ENCODE measurements around the gene CDKAL1. TPM values are rescaled to one million over a fixed set of nuclear protein-coding genes. Genes with fewer than 3 reads are reported as not detected.
A peak's percentile ranks its signal among the peaks of the same experiment; 100 is the strongest.

CDKAL1 gene
- total and polyA plus RNA-seq, 9 of the 15 experiments (the other 6 are each of a cell fraction or from before 2014, with no cell fraction given): 11.2 to 36.3 (median 20.1) TPM

GRCh38 chr6:21110684-21111083 lies 576.4 kb downstream of the CDKAL1 start:
- WGBS (ENCODE audit: insufficient coverage, low coverage, missing lambda C conversion rate): 86% methylated on average over 5 of the region's 5 CpGs
- H3K27me3 ChIP-seq (ENCODE audit: control insufficient read depth in 2 of 2, insufficient read depth in 2 of 2, low read length in 2 of 2): no peaks in the 10 kb centered on the region
- intact Hi-C loops (cut with micrococcal nuclease): no loop called here
- H2AFZ ChIP-seq (ENCODE audit: low read depth, low read length): no peak overlapping the region
- H3K36me3 ChIP-seq (ENCODE audit: control insufficient read depth, insufficient read depth, low read length): no peaks in the 10 kb centered on the region
- ATAC-seq (no peak), FAIRE-seq (no peak), DNase-seq (ENCODE audit: extremely low read depth in 1 of 4, low spot score in 3 of 4) (no peak)
- no peak overlapping the region for H3K4me3 ChIP-seq
- no peak overlapping the region for H3K4me2 ChIP-seq (ENCODE audit: insufficient read depth, low read length)
- no peaks in the 10 kb centered on the region for H3K4me1 ChIP-seq (replicated peaks in 1 of 2; ENCODE audit: control insufficient read depth in 2 of 2, insufficient read depth in 2 of 2, low read length in 2 of 2)
- no peak overlapping the region for H3K27ac ChIP-seq (ENCODE audit: extremely low read depth, low read depth, low read length)
- no peak overlapping the region for H3K9ac ChIP-seq (ENCODE audit: insufficient read depth in 1 of 2, low read depth in 2 of 2, low read length in 2 of 2)
- no peaks in the 10 kb centered on the region for H3K9me3 ChIP-seq (replicated peaks; ENCODE audit: control insufficient read depth, insufficient read depth, low read depth, low read length)
- no TSS peak for BruUV-seq (replicated peaks)
- 0 out of 2 replicates have a peak, but pooled peaks cover 2% of the 10 kb centered on the region for H4K20me1 ChIP-seq (replicated peaks; ENCODE audit: control insufficient read depth, insufficient read depth, low read length)
- TF ChIP-seq ZNF121 (CRISPR knock-in tag; conservative IDR thresholded peaks at IDR 0.05): 0 out of 2 replicates have a peak, but pooled peaks have one; percentile 11
- no peak for TF ChIP-seq CBFA2T3 (IDR thresholded peaks at IDR 0.05)
- no peak for TF ChIP-seq RBM34 (IDR thresholded peaks at IDR 0.05; ENCODE audit: borderline replicate concordance, insufficient read depth, low read length)
- TF ChIP-seq BCL6 (CRISPR knock-in tag; IDR thresholded peaks at IDR 0.05): no peak
- in situ Hi-C loops (cut with MboI): no loop called here
- no peaks in the 10 kb centered on the region for H3K9me1 ChIP-seq (ENCODE audit: control insufficient read depth, insufficient read depth, low read length)
- ChIA-PET POLR2A (interaction anchor here (1.6 to 1.9 kb wide), 2 partner anchors 9 to 12 kb away, joined by 5 to 6 read pairs; no protein-coding TSS in a partner anchor), CTCF (ENCODE audit: low intra/inter-chr PET ratio) (no interaction called here)
- no peaks in the 10 kb centered on the region for H3K79me2 ChIP-seq (ENCODE audit: control insufficient read depth, insufficient read depth, low read length)

GRCh38 chr6:21111093-21111725 lies 577.0 kb downstream of the CDKAL1 start:
- Histone ChIP-seq H3K4me2 (ENCODE audit: insufficient read depth, low read length) (no peak overlapping the region), H3K9me1 (ENCODE audit: control insufficient read depth, insufficient read depth, low read length) (no peaks in the 10 kb centered on the region), H3K4me3 (no peak overlapping the region), H3K9ac (ENCODE audit: insufficient read depth in 1 of 2, low read depth in 2 of 2, low read length in 2 of 2) (no peak overlapping the region), H3K79me2 (ENCODE audit: control insufficient read depth, insufficient read depth, low read length) (no peaks in the 10 kb centered on the region), H3K36me3 (ENCODE audit: control insufficient read depth, insufficient read depth, low read length) (no peaks in the 10 kb centered on the region), H3K9me3 (replicated peaks; ENCODE audit: control insufficient read depth, insufficient read depth, low read depth, low read length) (no peaks in the 10 kb centered on the region), H3K4me1 (replicated peaks in 1 of 2; ENCODE audit: control insufficient read depth in 2 of 2, insufficient read depth in 2 of 2, low read length in 2 of 2) (no peaks in the 10 kb centered on the region), H4K20me1 (replicated peaks; ENCODE audit: control insufficient read depth, insufficient read depth, low read length) (0 out of 2 replicates have a peak, but pooled peaks cover 2% of the 10 kb centered on the region), H3K27ac (ENCODE audit: extremely low read depth, low read depth, low read length) (no peak overlapping the region), H2AFZ (ENCODE audit: low read depth, low read length) (no peak overlapping the region), H3K27me3 (ENCODE audit: control insufficient read depth in 2 of 2, insufficient read depth in 2 of 2, low read length in 2 of 2) (no peaks in the 10 kb centered on the region)
- intact Hi-C loops (cut with micrococcal nuclease): no loop called here
- no peak for FAIRE-seq
- POLR2A ChIA-PET: interaction anchor here (1.6 to 1.9 kb wide), 2 partner anchors 10 to 12 kb away, joined by 5 to 6 read pairs; no protein-coding TSS in a partner anchor
- no peak for DNase-seq (ENCODE audit: extremely low read depth in 1 of 4, low spot score in 3 of 4)
- in situ Hi-C loops (cut with MboI): no loop called here
- WGBS (ENCODE audit: insufficient coverage, low coverage, missing lambda C conversion rate): 52% methylated on average over 4 of the region's 4 CpGs
- BruUV-seq (replicated peaks): no TSS peak
- CTCF ChIA-PET (ENCODE audit: low intra/inter-chr PET ratio): no interaction called here
- ATAC-seq: no peak
- no peak for TF ChIP-seq ZBTB40 (IDR thresholded peaks at IDR 0.05)
- no peak for TF ChIP-seq ZBTB40 (CRISPR knock-in tag; IDR thresholded peaks at IDR 0.05)
- TF ChIP-seq MAFF (IDR thresholded peaks at IDR 0.05; ENCODE audit: low read length): peak; percentile 87
- peak; percentile 81 for TF ChIP-seq MAFK (IDR thresholded peaks at IDR 0.05; ENCODE audit: low read length)

All from K562 (cell line).